ENCODE data around the gene GALK1. TPM values are rescaled to one million over a fixed set of nuclear protein-coding genes. Genes with fewer than 3 reads are reported as not detected.
A peak's percentile ranks its signal among the peaks of the same experiment; 100 is the strongest.

GALK1 gene
- total and polyA plus RNA-seq, 2 of the 13 experiments (the other 11 are each of a cell fraction or from before 2014, with no cell fraction given): 59.9 to 93.6 TPM

- no peak for TF ChIP-seq ETS1 (CRISPR knock-in tag; IDR thresholded peaks at IDR 0.05)
- peak; percentile 95 for TF ChIP-seq ZNF225 (CRISPR knock-in tag; IDR thresholded peaks at IDR 0.05)
- TF ChIP-seq TARDBP (CRISPR knock-in tag; IDR thresholded peaks at IDR 0.05): 0 out of 2 replicates have a peak, but pooled peaks have one; percentile 8
- peak; percentile 93; the same call in 1 of the 2 replicates for TF ChIP-seq IRF2 (CRISPR knock-in tag; IDR thresholded peaks at IDR 0.05)
- peak; percentile 50; the same call in 1 of the 2 replicates for TF ChIP-seq NR2C2 (CRISPR knock-in tag; IDR thresholded peaks at IDR 0.05; ENCODE audit: borderline replicate concordance)
- peak; percentile 93 for TF ChIP-seq CREBL2 (CRISPR knock-in tag; IDR thresholded peaks at IDR 0.05; ENCODE audit: borderline replicate concordance)
- TF ChIP-seq NR0B2 (CRISPR knock-in tag; IDR thresholded peaks at IDR 0.05): peak; percentile 94
- TF ChIP-seq ZIK1 (CRISPR knock-in tag; IDR thresholded peaks at IDR 0.05; ENCODE audit: borderline replicate concordance, low read depth): peak; percentile 92; the same call in 1 of the 2 replicates
- TF ChIP-seq HNF4G (IDR thresholded peaks at IDR 0.05; ENCODE audit: borderline replicate concordance, low read depth, low read length): peak; percentile 29; the same call in 1 of the 2 replicates
- TF ChIP-seq HNF4G (CRISPR knock-in tag; IDR thresholded peaks at IDR 0.05; ENCODE audit: borderline replicate concordance, low read depth): peak; percentile 39
- TF ChIP-seq TBX2 (CRISPR knock-in tag; IDR thresholded peaks at IDR 0.05; ENCODE audit: borderline replicate concordance): peak; percentile 91
- TF ChIP-seq, protein P1, sequence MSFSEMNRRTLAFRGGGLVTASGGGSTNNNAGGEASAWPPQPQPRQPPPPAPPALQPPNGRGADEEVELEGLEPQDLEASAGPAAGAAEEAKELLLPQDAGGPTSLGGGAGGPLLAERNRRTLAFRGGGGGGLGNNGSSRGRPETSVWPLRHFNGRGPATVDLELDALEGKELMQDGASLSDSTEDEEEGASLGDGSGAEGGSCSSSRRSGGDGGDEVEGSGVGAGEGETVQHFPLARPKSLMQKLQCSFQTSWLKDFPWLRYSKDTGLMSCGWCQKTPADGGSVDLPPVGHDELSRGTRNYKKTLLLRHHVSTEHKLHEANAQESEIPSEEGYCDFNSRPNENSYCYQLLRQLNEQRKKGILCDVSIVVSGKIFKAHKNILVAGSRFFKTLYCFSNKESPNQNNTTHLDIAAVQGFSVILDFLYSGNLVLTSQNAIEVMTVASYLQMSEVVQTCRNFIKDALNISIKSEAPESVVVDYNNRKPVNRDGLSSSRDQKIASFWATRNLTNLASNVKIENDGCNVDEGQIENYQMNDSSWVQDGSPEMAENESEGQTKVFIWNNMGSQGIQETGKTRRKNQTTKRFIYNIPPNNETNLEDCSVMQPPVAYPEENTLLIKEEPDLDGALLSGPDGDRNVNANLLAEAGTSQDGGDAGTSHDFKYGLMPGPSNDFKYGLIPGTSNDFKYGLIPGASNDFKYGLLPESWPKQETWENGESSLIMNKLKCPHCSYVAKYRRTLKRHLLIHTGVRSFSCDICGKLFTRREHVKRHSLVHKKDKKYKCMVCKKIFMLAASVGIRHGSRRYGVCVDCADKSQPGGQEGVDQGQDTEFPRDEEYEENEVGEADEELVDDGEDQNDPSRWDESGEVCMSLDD (CRISPR knock-in tag; IDR thresholded peaks at IDR 0.05; ENCODE audit: borderline replicate concordance): peak; percentile 69; the same call in 1 of the 2 replicates
- peak; percentile 32; the same call in 1 of the 2 replicates for TF ChIP-seq ZNF460 (CRISPR knock-in tag; IDR thresholded peaks at IDR 0.05; ENCODE audit: borderline replicate concordance)
- no peak for TF ChIP-seq SNAPC5 (CRISPR knock-in tag; IDR thresholded peaks at IDR 0.05; ENCODE audit: borderline replicate concordance)
- TF ChIP-seq GTF3A (CRISPR knock-in tag; conservative IDR thresholded peaks at IDR 0.05): no peak; the same call in 1 of the 2 replicates
- TF ChIP-seq ZNF766 (CRISPR knock-in tag; IDR thresholded peaks at IDR 0.05; ENCODE audit: borderline replicate concordance): peak; percentile 96
- no peak for TF ChIP-seq PAF1 (CRISPR knock-in tag; IDR thresholded peaks at IDR 0.05)
- TF ChIP-seq MEF2D (CRISPR knock-in tag; IDR thresholded peaks at IDR 0.05): peak; percentile 88
- TF ChIP-seq ZNF776 (CRISPR knock-in tag; IDR thresholded peaks at IDR 0.05): peak; percentile 93; the same call in 1 of the 2 replicates
- TF ChIP-seq ZKSCAN5 (CRISPR knock-in tag; IDR thresholded peaks at IDR 0.05): no peak
- peak; percentile 97; the same call in 1 of the 2 replicates for TF ChIP-seq TSC22D2 (CRISPR knock-in tag; IDR thresholded peaks at IDR 0.05; ENCODE audit: borderline replicate concordance)
- no peak for TF ChIP-seq BRF2 (CRISPR knock-in tag; IDR thresholded peaks at IDR 0.05)
- peak; percentile 87; the same call in 1 of the 2 replicates for TF ChIP-seq ZNF124 (CRISPR knock-in tag; IDR thresholded peaks at IDR 0.05)
These were observed 14.4 kb upstream of the GALK1 start (continued) for GRCh38 chr17:75779250-75779986.

All from HepG2 (cell line).